HCT116 (cell line): Measurements from ENCODE around the gene KPNA3. TPM values are rescaled to one million over a fixed set of nuclear protein-coding genes. Genes with fewer than 3 reads are reported as not detected.

ENCODE experiments used
- ATAC-seq: fragments of 200-7000 bp; cut with Tn5 transposase; 2 replicates; pipeline ENCODE4 v1.9.1; 2020; ENCODE audit warnings: mild to moderate bottlenecking, moderate library complexity
- BruUV-seq: library from RNA; stranded (reverse); fragments of 400-500 nt; replicated peaks from 2 replicates; lab custom pipeline; 2021; lab: Mats Ljungman, UMichigan
- CTCF ChIA-PET: fragments of 300-600 bp; sonication (Branson Sonifier 250); formaldehyde crosslinking; loops from one replicate; lab custom pipeline; 2021; ENCODE audit warnings: antibody characterized with exemption; lab: Charles Lee
- POLR2A ChIA-PET: fragments of 300-600, 350-600 bp; sonication (Branson Sonifier 250); formaldehyde crosslinking; loops from one replicate; lab custom pipeline; 2021; ENCODE audit warnings: antibody characterized with exemption; lab: Charles Lee
- RAD21 ChIA-PET, 2 experiments: fragments of 300-600 bp; sonication (Branson Sonifier 250); formaldehyde crosslinking; loops; one replicate each; lab custom pipeline; 2023; ENCODE audit warnings: low total read pairs in 2 of 2; ENCODE audit not compliant: uncharacterized antibody in 2 of 2, unreplicated experiment in 2 of 2, low non-redundant PET in 1 of 2; lab: Charles Lee
- DNase-seq: peaks from one replicate; pipeline ENCODE4 v3.0.0-alpha.2; 2010; ENCODE audit warnings: low read depth, low spot score
- H2AFZ ChIP-seq: fragments of 200-600 bp; shearing (Covaris generic), sonication (generic); 2 replicates; pipeline ENCODE4 v1.6.1; 2017; ENCODE audit warnings: low read depth, mixed run types, mixed read lengths, antibody characterized with exemption, low read length; ENCODE audit not compliant: poor library complexity, severe bottlenecking
- H3K27ac ChIP-seq: 2 replicates; pipeline ENCODE4 v1.5.1; 2012; ENCODE audit warnings: low read depth, low read length
- H3K27me3 ChIP-seq: fragments of 200-600 bp; sonication (generic); 2 replicates; pipeline ENCODE4 v1.6.1; 2016; ENCODE audit warnings: mixed run types, low read length, mixed read lengths; ENCODE audit not compliant: insufficient read depth
- H3K36me3 ChIP-seq, 2 experiments: fragments of 200-500 bp in 1 of 2; fragments of 200-600 bp in 1 of 2; sonication (Bioruptor generic) in 1 of 2; sonication (generic) in 1 of 2; 2 replicates each; pipeline versions ENCODE4 v1.5.1 to v1.6.1; 2014 to 2016; ENCODE audit warnings: low read length in 2 of 2, inconsistent platforms in 1 of 2, mixed read lengths in 1 of 2, mixed run types in 1 of 2; ENCODE audit not compliant: insufficient read depth in 2 of 2, control insufficient read depth in 1 of 2
- H3K4me1 ChIP-seq, 2 experiments: fragments of 200-600 bp in 1 of 2; sonication (generic) in 1 of 2; 2 replicates each; pipeline versions ENCODE4 v1.5.1 to v1.6.1; 2012 to 2017; ENCODE audit warnings: low read length in 2 of 2, inconsistent platforms in 1 of 2, mild to moderate bottlenecking in 1 of 2, mixed read lengths in 1 of 2, mixed run types in 1 of 2, moderate library complexity in 1 of 2; ENCODE audit not compliant: insufficient read depth in 2 of 2, control insufficient read depth in 1 of 2
- H3K4me2 ChIP-seq: fragments of 200-600 bp; sonication (generic); 2 replicates; pipeline ENCODE4 v1.6.1; 2017; ENCODE audit warnings: mixed run types, low read length, mixed read lengths
- H3K4me3 ChIP-seq, 2 experiments: fragments of 200-600 bp in 1 of 2; sonication (generic) in 1 of 2; replicated peaks in 1 of 2; 2 replicates each; pipeline ENCODE4 v1.5.1; 2011 to 2016; ENCODE audit warnings: low read length in 2 of 2, control low read depth in 1 of 2, low read depth in 1 of 2, mild to moderate bottlenecking in 1 of 2, mixed read lengths in 1 of 2, mixed run types in 1 of 2
- H3K79me2 ChIP-seq: fragments of 200-600 bp; sonication (generic); 2 replicates; pipeline ENCODE4 v1.6.1; 2017; ENCODE audit warnings: mild to moderate bottlenecking, mixed run types, low read length, moderate library complexity, mixed read lengths; ENCODE audit not compliant: insufficient read depth
- H3K9ac ChIP-seq: fragments of 200-600 bp; sonication (generic); 2 replicates; pipeline ENCODE4 v1.6.1; 2016; ENCODE audit warnings: low read length, mixed read lengths
- H3K9me2 ChIP-seq: fragments of 200-600 bp; sonication (generic), shearing (Covaris generic); 2 replicates; pipeline ENCODE4 v1.6.1; 2017; ENCODE audit warnings: mixed run types, mild to moderate bottlenecking, moderate library complexity; ENCODE audit not compliant: insufficient read depth
- H3K9me3 ChIP-seq, 2 experiments: fragments of 200-500 bp in 1 of 2; fragments of 200-600 bp in 1 of 2; sonication (Bioruptor generic) in 1 of 2; sonication (generic) in 1 of 2; 2 replicates each; pipeline ENCODE4 v1.6.1; 2014 to 2017; ENCODE audit warnings: low read length in 2 of 2, mixed read lengths in 2 of 2, inconsistent platforms in 1 of 2, low read depth in 1 of 2, mild to moderate bottlenecking in 1 of 2, mixed run types in 1 of 2, moderate library complexity in 1 of 2; ENCODE audit not compliant: control insufficient read depth in 1 of 2, insufficient read depth in 1 of 2
- H4K20me1 ChIP-seq: fragments of 200-600 bp; sonication (generic), shearing (Covaris generic); 2 replicates; pipeline ENCODE4 v1.6.1; 2017; ENCODE audit warnings: mixed run types, mild to moderate bottlenecking, moderate library complexity; ENCODE audit not compliant: insufficient read depth
- ATF3 ChIP-seq: IDR thresholded peaks from 2 replicates; pipeline ENCODE4 v1.6.1; 2012
- CBX3 ChIP-seq: IDR thresholded peaks from 2 replicates; pipeline ENCODE4 v1.6.1; 2012; ENCODE audit warnings: low read depth
- CEBPB ChIP-seq: IDR thresholded peaks from 2 replicates; pipeline ENCODE4 v1.6.1; 2012; ENCODE audit warnings: low read depth
- EGR1 ChIP-seq: IDR thresholded peaks from 2 replicates; pipeline ENCODE4 v1.6.1; 2012; ENCODE audit warnings: low read depth
- ELF1 ChIP-seq: IDR thresholded peaks from 2 replicates; pipeline ENCODE4 v1.6.1; 2012; ENCODE audit warnings: low read depth, borderline replicate concordance
- EZH2 ChIP-seq: fragments of 200-600 bp; sonication (generic); IDR thresholded peaks from 2 replicates; pipeline ENCODE4 v1.6.1; 2017; ENCODE audit warnings: antibody characterized with exemption, mixed run types
- EZH2phosphoT487 ChIP-seq: fragments of 200-600 bp; IDR thresholded peaks from 2 replicates; pipeline ENCODE4 v1.6.1; 2018; ENCODE audit warnings: antibody characterized with exemption, borderline replicate concordance
- FOSL1 ChIP-seq: IDR thresholded peaks from 2 replicates; pipeline ENCODE4 v1.6.1; 2012; ENCODE audit warnings: low read depth
- JUND ChIP-seq: IDR thresholded peaks from 2 replicates; pipeline ENCODE4 v1.6.1; 2012
- POLR2AphosphoS5 ChIP-seq: IDR thresholded peaks from 2 replicates; pipeline ENCODE4 v1.6.1; 2011; ENCODE audit warnings: mild to moderate bottlenecking, low read depth, low read length, moderate library complexity
- RAD21 ChIP-seq: IDR thresholded peaks from 2 replicates; pipeline ENCODE4 v1.6.1; 2012; ENCODE audit warnings: low read depth, mild to moderate bottlenecking
- REST ChIP-seq: IDR thresholded peaks from 2 replicates; pipeline ENCODE4 v1.6.1; 2012; ENCODE audit warnings: low read depth
- SIN3A ChIP-seq: IDR thresholded peaks from 2 replicates; pipeline ENCODE4 v1.6.1; 2012; ENCODE audit warnings: low read depth
- SP1 ChIP-seq: IDR thresholded peaks from 2 replicates; pipeline ENCODE4 v1.6.1; 2012; ENCODE audit warnings: low read depth
- SRF ChIP-seq: IDR thresholded peaks from 2 replicates; pipeline ENCODE4 v1.6.1; 2012; ENCODE audit warnings: low read depth
- TCF7L2 ChIP-seq: IDR thresholded peaks from 2 replicates; pipeline ENCODE4 v1.7.0; 2011; ENCODE audit warnings: borderline replicate concordance, inconsistent platforms; ENCODE audit not compliant: insufficient read depth, insufficient read length; ENCODE audit errors: extremely low read depth
- YY1 ChIP-seq: IDR thresholded peaks from 2 replicates; pipeline ENCODE4 v1.6.1; 2011; ENCODE audit warnings: low read length, low read depth, moderate library complexity, mild to moderate bottlenecking; ENCODE audit not compliant: insufficient replicate concordance; ENCODE audit errors: extremely low read depth
- intact Hi-C: fragments of 100-400 bp; cut with micrococcal nuclease; formaldehyde crosslinking; loops from 2 replicates; pipeline ENCODE4 v1.10.0; 2022
- total RNA-seq: library from RNA; stranded (reverse); gene quantifications from one replicate; pipeline ENCODE4 v1.2.1, GENCODE V29; 2021; ENCODE audit not compliant: unreplicated experiment

Gene KPNA3
- total RNA-seq, 1 experiment from 2014 or later = 45.0 TPM

GRCh38 chr13:49651570-49652354 lies 140.7 kb downstream of the KPNA3 start:
- no peaks in the 10 kb centered on the region for H3K27me3 ChIP-seq
- no peak for ATAC-seq
- CTCF ChIA-PET = interaction anchor here (1.1 to 1.6 kb wide), 2 partner anchors 9 to 31 kb away, joined by 3 read pairs; no protein-coding TSS in a partner anchor
- no peak for DNase-seq
- H3K36me3 ChIP-seq = no peaks in the 10 kb centered on the region
- H3K9me3 ChIP-seq = no peaks in the 10 kb centered on the region
- POLR2A ChIA-PET = interaction anchor here (0.5 kb wide), 1 partner anchor 50 kb away, joined by 3 read pairs; no protein-coding TSS in a partner anchor
- H2AFZ ChIP-seq = no peak overlapping the region
- H3K9ac ChIP-seq = no peak overlapping the region
- no peaks in the 10 kb centered on the region for H3K4me1 ChIP-seq
- RAD21 ChIA-PET = no interaction called here
- H3K79me2 ChIP-seq = no peaks in the 10 kb centered on the region
- no peak overlapping the region for H3K27ac ChIP-seq
- no peak overlapping the region for H3K4me3 ChIP-seq
- no peak overlapping the region for H3K4me2 ChIP-seq
- TF ChIP-seq RAD21 (no peak), EZH2 (no peak), CEBPB (no peak), EZH2phosphoT487 (no peak), ELF1 (no peak), CBX3 (no peak), TCF7L2 (no peak), SIN3A (no peak), EGR1 (no peak), FOSL1 (no peak), POLR2AphosphoS5 (no peak), JUND (no peak), ATF3 (no peak), SRF (no peak), YY1 (no peak), REST (no peak), SP1 (no peak)
- no TSS peak for BruUV-seq
- no peaks in the 10 kb centered on the region for H3K9me2 ChIP-seq
- no peaks in the 10 kb centered on the region for H4K20me1 ChIP-seq
- intact Hi-C loops = loop anchor here (1.0 to 5.0 kb wide), 2 partner anchors 197 to 1421 kb away; no protein-coding TSS in a partner anchor
